ENCODE data around the gene HIVEP3.

Gene HIVEP3

DNA sequence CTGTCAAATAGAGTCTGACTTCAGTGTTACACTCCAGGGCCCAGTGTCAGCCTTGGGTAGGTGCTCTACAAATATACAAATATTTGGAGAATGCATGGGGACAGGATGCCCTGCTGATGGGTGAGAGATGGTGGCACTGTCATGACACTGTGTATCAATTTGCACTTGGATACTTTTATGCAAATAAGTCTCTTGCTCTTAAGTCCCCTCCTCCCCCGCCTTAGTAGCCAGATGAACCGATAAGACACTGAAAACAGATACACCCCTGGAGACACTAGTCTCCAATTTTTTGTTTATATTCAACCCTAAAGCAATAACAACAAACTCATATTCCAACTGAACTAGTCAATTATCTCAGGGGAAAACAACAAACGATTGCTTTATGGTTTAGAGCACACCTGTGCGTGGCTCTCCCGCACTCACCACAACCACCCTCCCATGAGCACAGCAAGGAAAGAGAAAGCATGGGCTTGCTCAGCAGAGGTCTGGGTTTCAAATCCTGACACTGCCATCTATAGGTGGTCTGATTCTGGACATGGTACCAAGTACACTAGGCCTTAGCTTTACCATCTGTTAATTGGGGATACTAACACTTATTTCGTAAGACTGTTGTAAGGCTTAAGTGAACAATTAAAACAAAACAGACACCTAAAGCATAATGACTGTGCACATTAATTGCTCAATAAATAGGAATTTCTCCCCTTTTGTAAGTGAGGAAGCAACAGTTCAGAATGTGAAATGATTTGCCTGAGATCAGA, 50.3 kb downstream of the HIVEP3 start:
- DNase-seq: peak; percentile 15

DNA sequence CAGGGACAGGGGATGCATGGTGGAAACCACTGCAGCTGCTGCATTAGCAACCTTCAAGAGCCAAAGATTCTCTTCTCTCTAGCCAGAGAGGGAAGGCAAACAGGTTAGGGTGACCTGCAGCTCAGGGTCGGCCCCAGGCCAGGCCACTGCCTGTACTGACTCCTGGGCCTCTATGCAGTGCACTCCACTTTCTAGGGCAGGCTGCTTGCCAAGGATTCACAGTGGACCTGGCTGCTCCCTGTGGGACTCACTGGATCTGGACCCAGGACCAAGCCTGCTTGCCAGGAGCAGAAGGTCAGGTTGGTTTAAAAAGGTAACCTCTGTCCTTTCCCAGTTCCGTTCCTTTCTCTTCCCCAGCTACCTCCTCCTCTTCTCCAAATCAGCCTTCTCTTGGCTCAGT, 52.4 kb downstream of the HIVEP3 start:
- no peak for DNase-seq

DNA sequence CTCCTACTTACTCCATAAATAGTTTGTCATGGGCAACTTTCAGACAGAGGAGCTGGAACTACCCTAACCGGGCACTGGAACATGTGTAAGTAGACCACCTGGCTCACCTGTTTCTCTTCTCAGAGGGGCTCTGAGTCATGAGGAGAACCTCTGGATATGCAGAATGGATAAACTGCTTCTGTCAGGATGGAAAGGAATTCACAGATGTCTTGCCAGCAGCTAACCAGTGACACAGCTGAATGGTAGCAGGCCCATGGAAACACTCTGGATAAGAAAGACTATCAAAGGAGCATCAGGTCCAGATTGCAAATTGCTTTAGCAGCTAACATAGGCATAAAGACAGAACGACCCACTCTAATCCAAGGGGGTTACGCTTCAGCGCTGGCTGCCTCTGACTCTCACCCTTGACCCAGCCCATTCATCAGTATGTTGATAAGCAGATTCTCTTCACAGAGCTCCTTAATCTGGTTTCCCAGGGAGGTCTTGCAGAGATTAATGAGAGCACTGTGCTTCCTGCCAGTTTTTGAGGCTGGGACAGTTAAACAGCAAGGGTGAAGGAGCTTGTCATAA, 54.2 kb downstream of the HIVEP3 start:
- no peak for DNase-seq

DNA sequence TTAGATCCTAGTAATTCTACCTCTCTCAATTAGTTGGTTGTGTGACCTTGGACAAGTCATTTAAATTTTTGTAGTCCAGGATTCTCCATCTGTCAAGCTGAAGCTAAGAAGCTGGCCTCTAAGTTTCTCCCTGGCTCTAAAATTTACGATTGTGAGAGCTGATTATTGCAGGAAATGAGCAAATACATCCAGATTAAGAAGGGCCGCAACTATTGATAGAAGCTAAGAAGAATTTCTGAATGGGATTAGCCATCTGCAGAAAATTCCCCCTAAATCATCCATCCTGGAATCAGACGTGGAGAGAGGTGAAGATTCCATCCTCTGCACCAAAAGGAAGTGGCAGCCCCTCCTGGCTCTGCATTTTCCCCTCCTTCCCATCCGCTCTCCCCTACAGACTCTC, 55.0 kb downstream of the HIVEP3 start:
- no peak for DNase-seq

DNA sequence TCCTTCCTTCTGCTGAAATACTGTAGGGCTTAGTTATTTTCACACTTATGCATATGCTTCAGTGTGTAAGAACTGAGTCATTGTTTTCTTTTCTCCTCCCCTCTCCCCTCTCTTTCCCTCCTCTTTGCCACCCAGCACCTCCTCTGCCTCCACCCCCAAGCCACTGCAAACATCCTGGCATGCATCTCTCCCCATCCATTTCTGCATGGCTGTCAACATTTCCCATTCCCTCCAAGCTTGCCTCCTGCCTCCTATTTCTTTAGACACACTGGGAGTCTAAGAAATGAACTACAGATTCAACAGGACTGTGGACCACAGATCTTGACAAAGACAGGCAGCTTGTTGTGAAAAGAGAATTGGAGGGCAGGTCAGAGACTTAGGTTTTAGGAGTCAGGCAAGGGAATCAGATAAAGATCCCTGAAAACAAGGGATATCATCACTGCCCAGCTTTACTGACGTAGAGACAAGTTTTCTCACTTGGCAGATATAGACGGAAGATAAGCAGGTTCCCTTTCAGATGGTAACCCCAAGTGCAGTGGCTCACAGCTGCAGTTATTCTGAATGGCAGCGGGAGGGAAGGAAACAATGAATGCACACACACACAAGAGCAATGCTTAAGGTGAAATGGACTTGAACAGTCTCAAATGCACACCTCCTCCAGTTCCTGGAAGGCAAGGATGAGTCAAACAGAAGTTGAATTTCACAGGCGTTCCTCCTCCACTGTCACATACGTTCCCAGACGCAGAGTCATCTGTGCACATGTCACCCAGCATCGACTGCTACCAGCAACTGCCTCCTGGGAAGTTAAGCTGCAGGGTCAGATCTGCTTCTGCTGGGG, 56.1 kb downstream of the HIVEP3 start:
- DNase-seq: peak; percentile 79

DNA sequence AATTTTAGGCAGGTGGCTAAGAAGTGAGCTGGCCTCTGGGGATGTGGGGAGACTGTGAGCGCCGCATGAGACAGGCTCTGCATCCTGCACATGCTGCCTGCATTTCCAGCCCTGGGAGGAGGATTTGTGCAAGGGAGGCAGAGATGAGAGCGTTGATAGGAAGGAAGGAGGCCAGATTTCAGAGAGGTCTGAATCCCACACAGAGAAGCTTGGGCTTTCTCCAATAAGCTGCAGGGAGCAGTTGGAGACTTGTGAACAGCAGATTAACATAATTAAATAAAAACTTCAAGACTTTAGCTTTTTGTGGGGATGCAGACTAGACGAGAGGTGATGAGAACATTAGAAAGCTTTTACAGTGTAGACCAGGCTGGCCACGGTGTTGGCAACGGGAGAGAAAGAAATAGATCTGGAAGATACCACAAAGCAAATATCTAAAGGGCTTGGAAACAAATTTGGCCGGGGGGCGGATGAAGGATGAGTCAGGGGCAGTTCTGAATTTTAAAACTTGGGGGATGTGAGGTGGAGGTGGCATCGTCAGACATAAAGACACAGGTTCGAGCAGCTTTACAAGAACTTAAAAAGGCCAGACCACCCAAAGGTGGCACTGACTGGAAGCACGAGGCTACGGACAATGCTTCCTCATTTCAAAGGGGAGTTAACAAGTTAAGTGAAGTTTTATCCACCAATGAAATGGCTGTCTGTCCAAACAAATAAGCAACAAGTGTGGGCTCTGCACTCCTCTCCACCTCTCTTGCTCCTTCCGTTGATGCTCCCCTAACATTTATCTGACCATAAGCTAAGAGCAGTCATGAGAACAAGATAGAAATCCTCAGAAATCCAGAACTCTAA, 57.0 kb downstream of the HIVEP3 start:
- no peak for DNase-seq

DNA sequence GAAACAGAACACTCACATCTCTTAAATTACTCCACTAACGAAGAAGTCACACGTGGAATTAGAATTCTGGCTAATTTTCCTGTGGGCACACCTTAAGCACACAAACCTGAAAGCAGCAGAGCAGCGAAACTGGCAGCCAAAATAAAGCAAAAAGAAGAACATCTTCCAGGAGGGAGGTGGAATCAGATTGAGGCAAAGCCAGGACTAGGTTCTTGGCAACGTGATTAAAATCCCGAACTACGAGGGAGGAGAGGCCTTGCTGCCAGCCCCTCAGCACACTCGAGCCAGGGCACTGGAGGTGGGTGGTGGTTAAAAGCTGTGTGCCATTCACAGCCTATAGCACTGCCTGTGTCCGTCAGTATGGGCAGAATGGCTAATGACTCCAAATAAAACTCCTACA, 58.0 kb downstream of the HIVEP3 start:
- no peak for DNase-seq

DNA sequence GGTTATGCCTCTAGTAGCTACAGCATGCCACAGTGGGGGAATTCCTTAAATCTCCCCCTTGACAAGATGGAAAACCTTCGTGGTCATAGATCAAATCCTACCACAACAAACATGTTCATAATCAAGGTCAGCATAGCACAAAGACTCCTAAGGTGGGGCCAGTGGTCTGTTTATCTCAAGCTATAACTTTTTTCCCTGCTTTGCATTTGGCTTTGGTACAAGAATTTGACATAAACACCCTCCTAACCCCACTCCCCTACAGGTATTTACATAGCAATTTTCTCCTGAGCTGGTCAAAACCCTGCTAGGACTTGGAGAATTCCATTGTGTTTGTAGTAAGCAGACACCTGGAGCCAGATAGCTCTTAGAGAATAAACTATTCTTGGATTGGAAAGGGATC, 58.5 kb downstream of the HIVEP3 start:
- no peak for DNase-seq

DNA sequence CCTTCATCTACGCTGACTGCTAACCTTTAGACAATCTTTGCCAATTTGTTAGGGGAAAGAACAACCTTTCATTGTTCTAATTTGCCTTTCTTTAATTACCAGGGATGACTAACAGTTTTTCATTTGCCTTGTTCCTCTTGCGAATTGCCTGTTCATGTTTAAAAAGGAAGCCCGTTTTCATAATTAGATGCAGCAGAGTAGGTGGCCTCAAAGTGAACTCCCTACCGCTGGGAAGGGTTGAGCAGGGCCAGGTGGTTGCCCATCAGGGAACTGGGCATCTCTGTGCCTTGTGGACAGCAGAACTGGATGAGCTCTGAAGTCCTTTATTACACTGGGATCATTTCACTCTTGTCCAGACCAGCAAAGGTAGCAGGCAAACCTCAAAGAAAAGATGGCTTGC, 59.0 kb downstream of the HIVEP3 start:
- no peak for DNase-seq

DNA sequence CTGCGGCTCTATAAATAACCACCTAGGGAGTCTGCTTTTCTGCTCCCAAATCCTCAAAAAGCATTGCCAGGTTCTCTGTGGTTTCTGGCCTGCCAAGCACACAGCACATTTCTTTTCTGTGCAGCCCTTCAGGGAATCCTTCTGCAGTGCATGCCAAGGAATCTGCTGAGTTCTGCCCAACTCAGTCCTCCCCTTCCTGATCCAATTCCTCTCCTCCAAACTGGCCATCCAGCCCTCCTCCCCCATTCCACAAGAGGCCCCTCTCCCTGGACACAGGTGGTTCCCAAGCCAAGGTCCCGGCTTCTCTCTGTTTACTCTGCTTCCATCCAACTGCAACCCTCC, 61.8 kb downstream of the HIVEP3 start:
- no peak for DNase-seq

DNA sequence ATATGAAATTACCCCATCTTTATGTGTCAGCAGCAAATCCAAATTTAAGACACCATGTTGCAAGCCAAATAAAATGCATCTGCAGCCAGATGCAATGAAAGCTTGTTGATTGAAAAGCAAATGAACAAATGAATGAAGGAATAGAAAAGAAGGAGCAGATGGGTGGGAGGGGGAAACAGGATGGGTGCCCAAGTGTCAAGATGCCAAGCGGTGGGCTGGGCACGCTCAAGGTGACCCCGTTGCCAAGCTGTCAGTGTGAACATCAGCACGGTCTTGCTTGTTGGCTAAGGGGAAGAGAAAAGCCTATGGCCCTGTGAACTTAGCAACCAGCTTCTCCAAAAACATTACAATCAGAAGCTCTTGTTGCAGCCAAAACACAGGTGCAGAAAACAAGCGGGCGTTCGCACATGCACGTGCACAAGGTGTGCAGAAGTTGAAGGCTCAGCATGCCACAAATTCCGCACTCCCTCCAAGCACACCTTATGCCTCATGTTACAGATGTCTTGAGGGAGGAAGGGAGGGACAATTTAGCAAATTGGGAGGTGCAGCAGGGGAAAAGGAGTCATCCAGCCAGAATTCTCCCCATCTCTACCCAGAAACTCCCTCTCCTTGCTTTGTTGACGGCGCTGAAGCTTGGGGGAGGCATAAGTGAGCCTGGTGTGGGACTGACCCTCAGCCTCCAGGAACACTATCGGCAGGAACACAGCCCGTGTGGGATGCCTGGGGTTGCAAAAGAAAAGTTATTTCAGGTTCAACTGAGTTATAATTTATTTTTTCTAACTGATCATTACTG, 62.4 kb downstream of the HIVEP3 start:
- no peak for DNase-seq

DNA sequence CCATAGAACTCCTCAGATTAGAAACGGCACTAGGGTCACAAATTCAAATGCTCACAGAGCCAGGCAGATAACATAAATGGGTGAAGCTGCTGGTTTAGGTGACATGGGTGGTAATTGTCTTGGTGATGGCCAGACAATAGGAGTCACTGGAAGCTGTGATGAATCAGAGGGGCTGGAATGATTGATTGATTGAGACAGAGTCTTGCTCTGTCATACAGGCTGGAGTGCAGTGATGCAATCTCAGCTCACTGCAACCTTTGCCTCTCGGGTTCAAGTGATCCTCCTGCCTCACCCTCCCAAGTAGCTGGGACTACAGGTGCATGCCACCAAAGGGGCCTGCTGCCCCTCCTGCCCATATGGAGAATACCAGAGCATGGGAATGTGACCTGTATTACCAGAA, 63.0 kb downstream of the HIVEP3 start:
- DNase-seq: no peak

DNA sequence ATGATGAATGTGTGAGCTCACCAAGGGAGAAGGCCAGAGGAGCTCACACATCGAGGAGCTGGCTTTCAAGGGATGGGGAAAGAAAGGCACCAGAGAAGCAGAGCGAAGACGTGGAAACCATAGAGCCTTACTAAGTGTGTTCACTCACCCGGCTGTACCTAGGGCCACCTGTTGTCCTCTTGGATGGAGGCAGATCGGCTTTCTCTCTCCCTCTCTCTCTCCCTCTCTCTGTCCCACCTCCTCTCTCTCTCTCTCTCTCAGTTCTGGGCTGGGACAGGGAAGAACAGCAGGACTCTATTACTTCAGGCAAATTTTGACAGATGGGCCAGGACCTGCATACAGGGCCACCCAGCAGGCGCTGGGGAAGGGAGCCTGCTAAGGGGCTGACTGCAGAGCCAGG, 64.8 kb downstream of the HIVEP3 start:
- no peak for DNase-seq

DNA sequence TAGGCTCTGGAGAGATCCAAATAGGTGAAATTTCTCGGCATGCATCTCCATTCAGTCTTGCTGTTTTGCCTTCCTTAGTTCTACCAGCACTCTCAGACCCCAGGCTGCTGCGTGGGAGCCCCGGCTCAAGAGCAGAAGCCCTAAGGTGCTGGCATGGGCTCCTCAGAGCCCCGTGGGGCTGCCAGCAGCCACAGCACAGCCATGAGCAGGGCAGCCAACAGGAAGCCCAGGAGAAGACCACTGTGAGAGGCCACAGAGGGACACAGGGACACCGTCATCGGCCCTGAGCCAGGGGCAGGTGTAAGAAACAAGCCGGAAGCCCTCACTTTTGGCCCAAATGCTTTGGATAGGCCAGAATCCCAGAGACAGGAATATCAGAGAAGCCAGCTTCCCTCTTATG, 66.6 kb downstream of the HIVEP3 start:
- no peak for DNase-seq

DNA sequence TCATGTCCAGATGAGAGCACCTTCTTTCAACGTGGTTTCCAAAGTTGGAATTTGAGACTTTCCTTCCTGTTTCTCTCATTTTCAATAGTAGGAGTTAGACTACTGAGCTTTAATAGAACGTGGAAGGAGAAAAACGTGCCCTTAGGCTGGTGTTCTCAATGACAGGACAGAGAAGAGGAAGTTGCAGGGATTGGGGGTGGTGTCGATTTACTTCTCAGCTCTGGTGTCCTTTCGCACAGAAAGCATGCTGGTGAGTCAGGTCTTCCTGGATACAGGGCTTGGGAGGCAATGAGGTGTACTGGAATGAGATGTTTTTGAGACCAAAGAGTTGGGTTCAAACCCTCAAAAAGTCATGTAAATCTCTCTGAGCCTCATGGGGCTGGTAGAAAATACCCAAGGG, 67.1 kb downstream of the HIVEP3 start:
- no peak for DNase-seq

DNA sequence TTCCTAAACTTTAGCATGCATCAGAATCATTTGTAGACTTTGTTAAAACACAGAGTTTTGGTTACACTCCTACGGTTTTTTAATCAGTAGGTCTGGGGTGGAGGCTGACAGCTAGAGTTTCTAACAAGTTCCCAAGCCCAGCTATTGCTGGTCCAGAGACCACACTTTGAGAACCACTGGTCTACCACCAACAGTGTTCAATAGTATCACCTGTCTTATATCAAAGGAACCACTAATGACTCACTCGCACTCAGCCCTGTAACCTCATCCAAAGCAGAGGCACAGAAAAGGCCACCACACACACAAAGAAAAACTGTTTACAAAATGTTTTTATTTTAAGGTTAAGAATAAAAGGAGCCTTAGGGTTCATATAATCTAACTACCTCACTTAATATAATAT, 68.7 kb downstream of the HIVEP3 start:
- DNase-seq: peak; percentile 21

DNA sequence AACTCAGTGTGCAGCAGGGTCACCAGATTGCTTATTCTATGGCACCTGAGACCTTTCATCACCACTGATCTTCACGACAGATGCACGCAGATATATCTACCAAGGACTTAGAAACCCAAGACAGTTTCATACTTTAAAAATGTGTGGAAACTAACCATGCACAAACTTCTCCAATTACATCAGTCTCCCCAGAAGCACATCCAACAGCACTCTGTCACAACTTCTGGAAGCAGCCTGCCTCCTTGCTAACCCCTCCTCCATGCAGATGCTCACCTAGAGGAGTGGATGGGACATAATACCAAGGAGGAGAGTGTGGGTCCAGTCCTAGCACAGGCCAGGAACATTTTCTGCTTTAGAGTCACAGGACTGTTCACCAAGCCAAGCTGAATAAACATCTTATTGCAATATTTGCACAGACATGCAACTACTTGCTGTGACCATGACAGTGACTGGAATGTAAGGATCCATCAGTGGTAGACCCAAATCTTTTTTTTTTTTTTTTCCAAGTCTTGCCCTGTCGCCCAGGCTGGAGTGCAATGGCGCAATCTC, 69.4 kb downstream of the HIVEP3 start:
- DNase-seq: no peak

DNA sequence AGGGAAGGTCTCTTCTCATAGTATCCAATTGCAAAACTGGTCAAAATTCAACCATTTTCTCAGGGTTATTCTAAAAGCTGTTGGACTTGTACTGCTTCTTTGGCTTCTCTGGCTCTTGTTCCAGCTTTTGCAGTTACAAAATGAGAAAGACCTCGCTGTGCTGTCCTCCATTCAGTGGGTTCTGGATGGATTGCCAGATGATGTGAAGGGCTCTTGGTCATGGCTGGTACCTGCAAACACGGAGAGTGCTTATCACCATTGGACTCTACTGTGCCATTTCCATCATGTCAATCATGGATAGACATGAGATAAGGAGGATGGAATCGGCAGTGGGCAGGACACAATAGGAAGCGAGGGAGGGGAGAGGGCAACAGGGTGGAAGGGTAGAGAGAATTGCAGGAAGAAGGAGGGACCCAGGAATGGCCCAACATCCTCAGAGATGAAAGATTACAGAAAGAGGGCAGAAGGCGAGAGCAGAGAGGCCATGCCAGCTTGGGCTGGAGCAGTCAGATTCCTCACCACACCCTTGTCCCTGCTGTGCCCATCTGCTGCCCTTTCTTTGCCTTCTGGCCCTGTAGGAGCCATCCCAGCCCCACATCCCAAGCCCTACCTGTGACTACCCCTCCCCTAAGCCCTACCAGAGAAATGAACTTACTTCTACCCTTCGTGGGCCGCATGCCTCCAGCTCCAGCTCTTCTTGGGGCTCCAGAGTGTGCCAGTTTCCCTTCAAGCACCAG, 70.3 kb downstream of the HIVEP3 start:
- DNase-seq: no peak

DNA sequence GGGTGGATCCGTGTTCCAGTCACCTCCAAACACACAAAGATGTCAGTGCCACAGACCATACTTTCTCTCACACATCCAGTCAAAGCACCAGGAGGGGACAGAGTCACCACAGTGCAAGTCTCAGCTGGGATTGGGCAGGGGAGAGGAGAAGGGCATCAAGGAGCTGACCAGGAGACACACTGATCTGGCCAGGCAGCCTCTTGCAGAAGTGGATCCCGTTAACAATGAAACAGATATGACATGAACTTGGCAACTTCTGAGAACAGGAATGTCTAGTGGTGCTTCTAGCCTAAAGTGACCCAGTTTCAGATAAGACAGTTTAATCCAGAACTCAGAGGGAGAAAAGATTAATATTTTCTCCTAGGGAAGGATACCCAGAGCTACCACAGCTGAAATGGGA, 71.0 kb downstream of the HIVEP3 start:
- no peak for DNase-seq

DNA sequence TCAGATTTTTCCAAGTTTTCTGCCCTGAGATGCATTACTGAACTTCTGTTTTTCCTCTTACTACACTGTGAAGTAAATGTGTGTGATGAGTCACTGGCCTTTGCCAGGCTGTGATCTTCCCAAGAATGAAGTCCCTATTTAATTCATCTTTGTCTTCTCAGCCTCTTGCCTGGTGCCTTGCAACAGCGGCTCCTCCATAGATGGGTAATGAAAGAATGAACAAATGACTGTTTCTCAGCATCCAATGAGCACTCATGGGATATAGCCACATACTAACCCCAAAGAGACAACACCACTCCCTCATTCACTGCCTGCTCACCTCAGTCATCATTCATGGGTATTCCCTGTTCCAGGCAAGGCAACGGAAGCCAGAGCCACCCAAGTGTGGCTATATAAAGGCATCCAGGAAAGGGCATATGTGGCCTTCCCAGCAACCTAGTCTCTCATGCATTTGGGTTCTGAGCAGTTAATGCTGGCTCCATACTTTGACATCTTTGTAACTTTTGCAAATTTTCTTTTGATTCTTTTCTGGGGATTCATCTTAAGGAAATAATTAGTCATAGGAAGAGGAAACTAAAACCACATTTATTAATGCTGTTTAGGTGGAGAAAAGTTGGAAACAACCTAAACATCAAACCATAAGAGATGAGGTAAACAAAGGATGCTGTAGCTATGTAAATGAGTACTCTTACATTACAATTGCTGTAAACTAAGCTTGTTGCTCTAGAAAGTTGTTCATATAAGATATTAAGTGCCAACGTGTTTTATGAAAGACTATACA, 71.9 kb downstream of the HIVEP3 start:
- no peak for DNase-seq
